ENCODE data around the gene JMJD1C.

DNA sequence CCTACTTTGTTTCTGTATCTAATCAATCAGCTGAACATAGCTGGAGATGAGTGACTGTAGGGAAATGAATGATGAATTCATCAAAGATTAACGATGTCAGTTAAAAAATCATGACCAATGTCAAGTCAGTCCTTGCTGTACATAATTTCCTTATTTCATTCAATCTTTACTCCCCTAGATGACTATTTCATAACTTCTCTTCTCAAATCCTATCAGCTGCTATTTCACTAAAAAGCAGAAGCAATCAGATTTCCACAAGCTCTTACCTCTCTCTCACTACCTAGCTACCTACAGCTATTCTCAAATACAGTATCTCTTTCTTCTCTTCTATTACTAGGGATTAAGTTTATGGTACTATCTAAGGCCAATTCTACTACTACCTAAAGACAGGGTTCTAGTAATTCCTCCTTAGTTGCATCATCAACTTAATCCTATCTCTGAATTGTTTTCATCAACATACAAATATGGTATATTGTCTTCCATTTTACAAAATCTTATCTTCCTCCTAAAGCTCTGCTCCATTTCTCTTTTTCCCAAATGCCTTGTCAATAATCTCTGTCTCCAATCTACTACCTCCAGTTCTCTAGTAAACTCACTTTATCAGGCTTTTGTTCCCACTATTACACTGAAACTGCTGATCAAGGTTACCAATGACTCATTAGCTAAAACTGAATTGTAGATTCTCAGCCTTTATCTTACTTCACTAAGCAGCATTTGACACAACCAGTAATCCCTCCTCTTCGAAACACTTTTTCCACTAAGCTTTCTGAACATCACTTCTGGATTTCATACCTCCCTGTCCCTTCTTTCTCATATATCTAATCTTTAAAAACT, 28.4 kb downstream of the JMJD1C start:
- TF ChIP-seq, protein P1, sequence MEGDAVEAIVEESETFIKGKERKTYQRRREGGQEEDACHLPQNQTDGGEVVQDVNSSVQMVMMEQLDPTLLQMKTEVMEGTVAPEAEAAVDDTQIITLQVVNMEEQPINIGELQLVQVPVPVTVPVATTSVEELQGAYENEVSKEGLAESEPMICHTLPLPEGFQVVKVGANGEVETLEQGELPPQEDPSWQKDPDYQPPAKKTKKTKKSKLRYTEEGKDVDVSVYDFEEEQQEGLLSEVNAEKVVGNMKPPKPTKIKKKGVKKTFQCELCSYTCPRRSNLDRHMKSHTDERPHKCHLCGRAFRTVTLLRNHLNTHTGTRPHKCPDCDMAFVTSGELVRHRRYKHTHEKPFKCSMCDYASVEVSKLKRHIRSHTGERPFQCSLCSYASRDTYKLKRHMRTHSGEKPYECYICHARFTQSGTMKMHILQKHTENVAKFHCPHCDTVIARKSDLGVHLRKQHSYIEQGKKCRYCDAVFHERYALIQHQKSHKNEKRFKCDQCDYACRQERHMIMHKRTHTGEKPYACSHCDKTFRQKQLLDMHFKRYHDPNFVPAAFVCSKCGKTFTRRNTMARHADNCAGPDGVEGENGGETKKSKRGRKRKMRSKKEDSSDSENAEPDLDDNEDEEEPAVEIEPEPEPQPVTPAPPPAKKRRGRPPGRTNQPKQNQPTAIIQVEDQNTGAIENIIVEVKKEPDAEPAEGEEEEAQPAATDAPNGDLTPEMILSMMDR (IDR thresholded peaks at IDR 0.05) = no peak
- no peak for TF ChIP-seq POLR2A (IDR thresholded peaks at IDR 0.05)

Data from ovary (tissue), 3 donors.